ENCODE results near the gene COL18A1. TPM values are rescaled to one million over a fixed set of nuclear protein-coding genes. Genes with fewer than 3 reads are reported as not detected.

COL18A1 gene
- polyA plus RNA-seq, 2 of the 4 experiments (the other 2 are of a cell fraction), result 17.3 to 88.4 TPM

- no peak overlapping the region for H3K4me3 ChIP-seq
- DNase-seq (ENCODE audit: low read depth in 1 of 2, low spot score in 1 of 2) (no peak), FAIRE-seq (no peak), ATAC-seq (no peak)
- peaks cover 8% of the 10 kb centered on the region; the same call in 2 of the 3 replicates for H3K9me3 ChIP-seq
- TF ChIP-seq PBX3 (IDR thresholded peaks at IDR 0.05) (no peak), KDM5A (IDR thresholded peaks at IDR 0.05) (no peak), MYC (IDR thresholded peaks at IDR 0.05; ENCODE audit: borderline replicate concordance, low read length) (no peak), NR3C1 (IDR thresholded peaks at IDR 0.05) (no peak), ZNF302 (CRISPR knock-in tag; IDR thresholded peaks at IDR 0.05) (no peak), NFE2L2 (conservative IDR thresholded peaks at IDR 0.05; ENCODE audit: low read length) (no peak), HDAC2 (IDR thresholded peaks at IDR 0.05) (no peak), CHD4 (IDR thresholded peaks at IDR 0.05; ENCODE audit: borderline replicate concordance) (no peak), HEYL (CRISPR knock-in tag; IDR thresholded peaks at IDR 0.05) (no peak), CBX8 (IDR thresholded peaks at IDR 0.05) (no peak), CHD2 (IDR thresholded peaks at IDR 0.05; ENCODE audit: low read length, partially characterized antibody) (no peak), SREBF2 (IDR thresholded peaks at IDR 0.05) (no peak), TP53 (CRISPR knock-in tag; IDR thresholded peaks at IDR 0.05) (no peak), JUNB (IDR thresholded peaks at IDR 0.05) (no peak), RNF2 (IDR thresholded peaks at IDR 0.05; ENCODE audit: borderline replicate concordance, low read depth) (no peak), RAD21 (conservative IDR thresholded peaks at IDR 0.05 in 1 of 2, IDR thresholded peaks at IDR 0.05 in 1 of 2) (no peak), RCOR1 (IDR thresholded peaks at IDR 0.05; ENCODE audit: low read depth, low read length) (no peak), ZSCAN20 (CRISPR knock-in tag; IDR thresholded peaks at IDR 0.05) (no peak), FOSB (CRISPR knock-in tag; IDR thresholded peaks at IDR 0.05) (no peak), HOXB13 (CRISPR knock-in tag; IDR thresholded peaks at IDR 0.05; ENCODE audit: low read depth) (no peak)
- WGBS (ENCODE audit: missing lambda C conversion rate), result 93% methylated on average over 9 of the region's 20 CpGs
- no peak overlapping the region for H3K27ac ChIP-seq
- H3K4me1 ChIP-seq, result no peaks in the 10 kb centered on the region
- no peak overlapping the region for H3K4me2 ChIP-seq
- ChIA-PET CTCF (interaction anchor here (0.6 to 2.3 kb wide), 3 partner anchors 18 to 311 kb away, joined by 3 to 7 read pairs (median 4); no protein-coding TSS in a partner anchor), POLR2A (no interaction called here)
Observed at GRCh38 chr21:45451091-45451740, 46.3 kb downstream of the COL18A1 start.

GRCh38 chr21:45451771-45452182, 46.8 kb downstream of the COL18A1 start:
- H3K4me1 ChIP-seq, result no peaks in the 10 kb centered on the region
- CTCF ChIA-PET, result interaction anchor here (0.9 to 2.3 kb wide), 2 partner anchors 161 to 312 kb away, joined by 4 to 7 read pairs; no protein-coding TSS in a partner anchor
- no peak overlapping the region for H3K4me2 ChIP-seq
- ATAC-seq, result no peak
- no peak for FAIRE-seq
- no peak overlapping the region for H3K27ac ChIP-seq
- POLR2A ChIA-PET, result no interaction called here
- 97% methylated on average over 5 of the region's 12 CpGs for WGBS (ENCODE audit: missing lambda C conversion rate)
- H3K4me3 ChIP-seq, result no peak overlapping the region
- DNase-seq (ENCODE audit: low read depth in 1 of 2, low spot score in 1 of 2), result no peak
- TF ChIP-seq NPAS2 (CRISPR knock-in tag; IDR thresholded peaks at IDR 0.05; ENCODE audit: borderline replicate concordance) (no peak), ESRRA (IDR thresholded peaks at IDR 0.05; ENCODE audit: borderline replicate concordance, low read length) (no peak), CTCF (IDR thresholded peaks at IDR 0.05) (no peak), CHD4 (IDR thresholded peaks at IDR 0.05; ENCODE audit: borderline replicate concordance) (no peak)
- H3K9me3 ChIP-seq, result peaks cover 4% of the 10 kb centered on the region; the same call in 1 of the 3 replicates

All from A549 (cell line).